Heart left ventricle (tissue), 16 donors: ENCODE data around the gene NFATC2. TPM values are rescaled to one million over a fixed set of nuclear protein-coding genes. Genes with fewer than 3 reads are reported as not detected.

Experiments used
- ATAC-seq, 4 donors: fragments of 200-7000 bp; cut with Tn5 transposase; one replicate each; pipeline ENCODE4 v1.9.1; 2020 to 2022; ENCODE audit warnings: moderate library complexity in 4 of 4, mild to moderate bottlenecking in 3 of 4, moderate number of reproducible peaks in 1 of 4
- DNase-seq, 5 donors: peaks; one replicate each; pipeline ENCODE4 v3.0.0-alpha.2; 2020
- H3K27ac ChIP-seq, 12 donors: fragments of 200-600 bp; sonication (generic) in 4 of 12; one replicate each; pipeline versions ENCODE4 v1.5.0 to v1.8.0; 2016 to 2022; ENCODE audit warnings: mild to moderate bottlenecking in 2 of 12
- H3K27me3 ChIP-seq, 9 donors: fragments of 200-600 bp; sonication (generic) in 2 of 9; one replicate each; pipeline versions ENCODE4 v1.5.1 to v1.8.0; 2016 to 2022; ENCODE audit warnings: mild to moderate bottlenecking in 3 of 9
- H3K36me3 ChIP-seq, 9 donors: fragments of 200-600 bp; sonication (generic) in 2 of 9; one replicate each; pipeline versions ENCODE4 v1.5.0 to v1.8.0; 2018 to 2022; ENCODE audit warnings: mild to moderate bottlenecking in 2 of 9
- H3K4me1 ChIP-seq, 12 donors: fragments of 200-600 bp; sonication (generic) in 4 of 12; one replicate each; pipeline versions ENCODE4 v1.5.0 to v1.8.0; 2016 to 2022; ENCODE audit warnings: mild to moderate bottlenecking in 3 of 12
- H3K4me3 ChIP-seq, 12 donors: fragments of 200-600 bp; sonication (generic) in 4 of 12; one replicate each; pipeline versions ENCODE4 v1.5.0 to v1.8.0; 2017 to 2022; ENCODE audit warnings: mild to moderate bottlenecking in 9 of 12, moderate library complexity in 4 of 12
- H3K9me3 ChIP-seq, 12 donors: fragments of 200-600 bp; sonication (generic) in 4 of 12; one replicate each; pipeline versions ENCODE4 v1.5.0 to v1.8.0; 2016 to 2022; ENCODE audit warnings: mild to moderate bottlenecking in 1 of 12
- CTCF ChIP-seq, 12 donors: fragments of 200-600 bp; sonication (generic) in 4 of 12; IDR thresholded peaks; one replicate each; pipeline versions ENCODE4 v1.5.0 to v1.8.0; 2018 to 2022; ENCODE audit warnings: antibody characterized with exemption in 12 of 12, mild to moderate bottlenecking in 5 of 12
- POLR2A ChIP-seq, 2 donors: fragments of 450-650 bp; IDR thresholded peaks; one replicate each; pipeline ENCODE4 v1.6.1; 2017; ENCODE audit warnings: antibody characterized with exemption in 2 of 2, mild to moderate bottlenecking in 2 of 2, moderate library complexity in 2 of 2
- WGBS, 4 donors: extraction: QIAGEN DNeasy Blood & Tissue Kit in 2 of 4; methylation state at CpG; one replicate each; pipeline versions ENCODE4 v1.1.5 to v1.1.7; 2013 to 2018; 5-methylcytosine and 5-hydroxymethylcytosine counted together
- intact Hi-C, 10 donors: fragments of 100-400 bp; cut with DNase I; formaldehyde crosslinking; loops; one replicate each; pipeline versions ENCODE4 v1.11.1 to v1.14.2; 2022
- polyA plus RNA-seq, 2 donors: library from polyadenylated mRNA; stranded (reverse); fragments of 200-250 nt; gene quantifications; one replicate each; pipeline ENCODE4 v1.2.3, GENCODE V29; 2013
- total RNA-seq, 9 donors: library from RNA; depleted of rRNA in 2 of 9; stranded (reverse); fragments of >200 nt in 2 of 9; fragmentation: NEBNext Ultra II Directional in 3 of 9; extraction: Animal tissue kit (Norgen Biotek cat#: 25700) in 3 of 9; gene quantifications; one replicate each; pipeline versions ENCODE4 v1.1.0 to v1.2.4, GENCODE V29; 2016 to 2023
- donor health status: ischemic (EF 13 %, LVEDD 7.1; RV severe dilation, severe dysfunction).
- donor health status: healthy with polysubstance abuse.
- donor health status: DM: no; HTN: yes; CAD: no.
- donor health status: DM: no; HTN: no; CAD: no.
- donor health status: ischemic (EF 25% LVEDD 6.9; RV normal size, moderate dysfunction).
- donor health status: ischemic (EF 25% LVEDD 5.7; RV mildly dilated, moderate dysfunction).
- donor health status: healthy.
- donor health status: DM: yes; HTN: yes; CAD: no.
- donor health status: ischemic (EF 35%, LVEDD 5.7; RV mildly dilated, moderate dysfunction).
- donor health status: nonischemic (EF 11% LVEDD 7.7; RV severe dilation, severe dysfunction).
- donor health status: DM: yes; HTN: yes; CAD: no.
- donor health status: PGD.
- donor health status: ischemic (EF 29% LVEDD 5.4; RV normal size, mild dysfunction).
- donor health status: nonischemic (EF 23%, LVEDD 6.1; RV moderate dilation, normal function).

Gene NFATC2
- total and polyA plus RNA-seq, 11 donors = 0.76 to 7.6 (median 3.2) TPM

DNA sequence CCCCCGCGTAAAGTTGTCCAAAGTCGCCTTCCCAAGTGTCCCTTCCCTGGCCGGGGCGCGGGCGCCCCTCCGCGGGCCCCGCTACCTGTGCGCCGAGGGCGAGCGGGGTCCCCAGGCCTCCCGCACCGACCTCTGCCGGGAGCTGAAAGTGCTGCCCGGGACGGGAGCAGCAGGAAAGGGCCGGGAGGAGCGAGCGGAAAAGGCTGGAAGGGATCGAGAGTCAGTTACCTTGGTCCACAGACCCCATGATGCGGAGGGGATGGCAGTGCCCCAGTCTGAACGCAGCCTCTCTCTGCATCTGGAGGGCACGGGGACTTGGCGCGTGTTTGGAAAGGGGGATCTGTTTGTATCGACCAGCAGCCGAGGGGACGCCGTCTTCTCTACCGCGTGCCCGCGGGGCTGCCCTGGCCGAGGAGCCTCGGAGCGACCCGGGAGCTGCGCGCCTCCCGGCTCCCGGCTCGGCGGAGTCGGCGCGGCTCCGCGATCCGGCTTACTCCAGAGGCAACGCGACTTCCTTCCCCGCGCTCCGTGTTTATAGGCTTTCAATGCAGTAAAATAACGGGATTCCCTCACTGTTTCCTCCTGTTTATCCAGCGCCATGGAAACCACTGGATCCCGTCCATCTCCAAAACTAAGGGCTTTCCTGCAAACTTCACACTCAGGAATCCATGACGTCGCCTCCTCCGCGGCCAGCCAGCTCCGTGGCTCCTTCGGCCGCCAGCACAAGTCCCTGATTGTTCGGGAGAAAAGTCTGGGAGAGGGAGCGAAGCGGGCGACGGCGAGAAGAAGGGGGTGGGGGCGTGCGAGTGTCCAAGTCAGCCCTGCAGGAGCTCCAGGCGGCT, 20.0 kb upstream of the NFATC2 start:
- peak overlapping the region; percentile 13 to 90 (median 82) for H3K27ac ChIP-seq
- TF ChIP-seq POLR2A (IDR thresholded peaks at IDR 0.05) (no peak), CTCF (IDR thresholded peaks at IDR 0.05) (peak in 7 of 12 donors; percentile 4 to 54 (median 22))
- H3K27me3 ChIP-seq = peaks cover 0 to 43% (median 0%) of the 10 kb centered on the region in 9 donors
- peak overlapping the region; percentile 7 to 66 (median 56) for H3K4me3 ChIP-seq
- H3K4me1 ChIP-seq = peaks cover 4 to 54% (median 39%) of the 10 kb centered on the region in 12 donors
- intact Hi-C loops = loop anchor here in 6 of 10 donors (2.0 to 10.0 kb wide), 6 partner anchors 20 to 175 kb away; partner anchors contain the start of gene NFATC2 (in 1 of the 6)
- no peaks in the 10 kb centered on the region for H3K9me3 ChIP-seq
- 0 to 2% (median 1%) methylated on average over 67 to 76 of the region's 76 CpGs for WGBS, 4 donors
- peak; percentile 83 to 91 (median 86) for DNase-seq
- H3K36me3 ChIP-seq = no peaks in the 10 kb centered on the region
- ATAC-seq = peak; percentile 69 to 89 (median 76)

- intact Hi-C loops = loop anchor here in 6 of 10 donors (2.0 to 10.0 kb wide), 6 partner anchors 19 to 175 kb away; partner anchors contain the start of gene NFATC2 (in 1 of the 6)
- Histone ChIP-seq H3K27ac (peak overlapping the region; percentile 13 to 90 (median 82)), H3K4me3 (peak overlapping the region; percentile 7 to 66 (median 56)), H3K36me3 (no peaks in the 10 kb centered on the region), H3K4me1 (peaks cover 4 to 54% (median 39%) of the 10 kb centered on the region in 12 donors), H3K27me3 (peaks cover 0 to 43% (median 0%) of the 10 kb centered on the region in 9 donors), H3K9me3 (no peaks in the 10 kb centered on the region)
- ATAC-seq (no peak), DNase-seq (no peak)
- WGBS, 4 donors = 1 to 2% (median 1%) methylated on average over 10 of the region's 10 CpGs
- TF ChIP-seq POLR2A (IDR thresholded peaks at IDR 0.05) (no peak), CTCF (IDR thresholded peaks at IDR 0.05) (no peak)
These were observed 19.5 kb upstream of the NFATC2 start for GRCh38 chr20:51562027-51562331.

DNA sequence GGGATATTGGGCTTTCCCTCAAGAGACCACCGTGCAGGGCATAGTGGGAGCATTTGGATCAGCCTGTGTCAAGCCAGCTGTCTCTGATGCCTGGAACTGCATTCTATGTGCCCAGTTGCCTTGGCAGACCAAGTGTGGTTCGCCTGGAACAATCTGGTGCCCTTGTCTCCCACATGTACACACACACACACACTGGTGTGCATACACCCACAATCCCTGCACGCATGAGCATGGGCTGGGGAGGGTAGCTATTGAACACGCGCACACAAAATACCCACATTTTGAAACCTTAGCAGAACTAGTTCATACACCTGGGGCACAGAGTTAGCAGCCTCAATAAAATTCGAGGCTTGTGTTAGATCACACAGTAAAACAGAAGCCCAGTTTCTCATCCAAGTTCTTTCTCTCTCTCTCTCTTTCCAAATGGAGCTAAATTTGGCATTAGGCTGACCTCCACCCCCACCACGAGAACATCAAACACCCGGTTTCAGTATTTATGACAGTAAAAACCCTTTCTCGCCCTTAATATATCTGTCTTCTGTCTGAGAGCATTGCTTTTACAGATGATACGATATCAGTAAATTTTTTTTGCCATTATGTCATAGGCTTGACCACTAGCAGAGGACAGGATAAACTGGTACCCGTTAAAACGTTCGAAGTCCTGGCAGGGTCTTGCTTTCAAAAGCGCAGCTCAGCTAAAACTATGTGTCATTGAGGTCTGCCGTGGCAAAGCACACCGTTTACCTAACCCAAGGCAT, 18.2 kb upstream of the NFATC2 start:
- no peaks in the 10 kb centered on the region for H3K36me3 ChIP-seq
- peaks cover 4 to 50% (median 35%) of the 10 kb centered on the region in 12 donors for H3K4me1 ChIP-seq
- WGBS, 4 donors = 19 to 26% (median 23%) methylated on average over 16 of the region's 16 CpGs
- ATAC-seq = no peak
- peak overlapping the region in 2 of 12 donors; percentile 23 to 57 for H3K27ac ChIP-seq
- H3K4me3 ChIP-seq = peak overlapping the region in 9 of 12 donors; percentile 12 to 66 (median 56)
- intact Hi-C loops = loop anchor here in 5 of 10 donors (5.0 to 10.0 kb wide), 4 partner anchors 103 to 173 kb away; no protein-coding TSS in a partner anchor
- no peak for DNase-seq
- TF ChIP-seq POLR2A (IDR thresholded peaks at IDR 0.05) = no peak
- no peak for TF ChIP-seq CTCF (IDR thresholded peaks at IDR 0.05)
- no peaks in the 10 kb centered on the region for H3K9me3 ChIP-seq
- peaks cover 0 to 43% (median 0%) of the 10 kb centered on the region in 9 donors for H3K27me3 ChIP-seq
